Stimulated activated CD4-positive, alpha-beta T cell treated with anti-CD3 and anti-CD28 coated beads, Interleukin-15, amount 100 ng/mL, for 1 hour (primary cell): ENCODE measurements around the gene XCL2.
A peak's percentile ranks its signal among the peaks of the same experiment; 100 is the strongest.
"Not testable (repeated sequence)": the region's sequence is repeated elsewhere in the genome, so short reads cannot be mapped to it uniquely, and the experiment has no call there.

Experiments
- DNase-seq, 2 donors: peaks; one replicate each; pipeline ENCODE4 v3.0.0-alpha.2; 2020; ENCODE audit warnings: low read depth in 1 of 2, low spot score in 1 of 2

XCL2 gene

GRCh38 chr1:168560370-168560769 is 16.6 kb upstream of the XCL2 start:
- DNase-seq: no peak

DNA sequence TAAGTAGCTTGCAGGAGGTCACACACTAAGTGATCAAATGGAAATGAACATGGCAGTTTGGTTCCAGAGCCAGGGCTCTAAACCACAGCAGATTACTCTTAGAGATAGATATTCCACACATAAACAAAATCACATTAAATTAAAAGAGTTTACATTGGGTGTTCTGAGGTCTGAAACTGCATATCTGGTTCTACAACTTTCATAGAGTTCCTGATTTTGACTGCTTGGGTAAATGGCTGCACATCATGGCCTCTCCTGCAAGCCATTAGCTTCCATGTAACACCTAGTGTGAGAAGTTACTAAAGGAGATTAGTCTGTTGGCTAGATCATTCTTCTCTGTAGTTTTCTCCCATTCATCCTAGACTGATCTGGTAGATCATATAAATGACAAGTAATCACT is 12.8 kb upstream of the XCL2 start:
- DNase-seq: no peak

GRCh38 chr1:168555508-168556046 is 11.8 kb upstream of the XCL2 start:
- DNase-seq: no peak

- no peak for DNase-seq
Observed at GRCh38 chr1:168554603-168555483, 11.0 kb upstream of the XCL2 start.

DNA sequence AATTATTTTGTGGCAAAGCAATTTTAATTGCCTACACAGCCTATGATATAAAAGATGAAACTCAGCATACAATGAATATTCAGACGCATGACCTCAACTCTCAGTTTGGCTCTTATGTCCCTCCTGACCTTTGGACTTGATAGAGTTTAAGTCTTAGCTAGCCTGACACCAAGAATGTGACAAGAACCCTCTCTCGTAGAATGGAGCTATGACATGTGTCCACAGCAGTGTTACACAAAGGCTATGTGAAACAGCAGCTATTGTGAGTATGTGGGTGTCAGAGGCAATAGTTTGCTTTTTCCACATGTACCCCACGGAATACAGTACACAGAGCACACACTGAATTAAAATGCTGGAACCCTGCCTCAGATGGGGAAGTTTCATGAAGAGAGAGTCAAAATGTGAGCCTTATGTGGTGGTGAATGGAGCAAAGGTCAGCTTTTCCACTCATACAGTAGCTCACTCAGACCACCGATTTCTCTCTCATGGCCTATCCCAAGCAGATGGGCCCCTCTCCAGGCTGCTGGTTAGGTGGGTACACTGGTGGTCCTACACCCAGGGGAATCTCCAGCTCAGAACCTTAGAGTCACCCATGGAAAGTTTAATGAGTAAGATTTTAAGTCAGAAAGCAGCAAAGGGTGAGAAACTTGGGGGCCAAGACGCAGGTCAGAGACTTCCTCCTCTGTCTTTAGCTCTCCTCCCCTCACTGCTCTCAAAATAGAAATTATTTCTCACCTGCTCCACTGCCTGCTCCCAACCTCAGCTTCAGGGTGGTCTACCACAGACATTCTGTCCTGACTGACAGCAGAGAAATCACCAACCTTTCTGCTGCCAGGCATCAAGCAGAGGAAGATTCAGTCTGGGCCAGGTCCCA is 10.1 kb upstream of the XCL2 start:
- no peak for DNase-seq

DNA sequence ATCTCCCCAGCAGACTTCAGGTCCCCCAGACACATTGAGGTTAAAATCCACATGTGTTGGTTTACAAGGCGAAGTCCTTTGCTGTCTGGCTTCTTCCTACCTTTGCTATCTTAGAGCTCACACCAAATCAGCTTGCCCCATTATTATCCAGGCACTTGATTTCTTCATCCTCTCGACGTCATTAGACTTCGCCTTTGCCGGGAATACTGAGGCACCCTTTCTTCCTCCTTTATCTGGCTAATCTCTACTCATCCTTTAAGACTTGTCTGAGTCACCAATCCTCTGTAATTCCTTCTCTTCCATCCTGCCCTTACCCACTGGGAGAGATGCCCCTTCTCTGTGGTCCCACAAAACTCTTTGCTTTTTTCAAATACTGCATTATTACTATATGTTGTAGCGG is 9.2 kb upstream of the XCL2 start:
- no peak for DNase-seq

- DNase-seq: no peak
Observed at GRCh38 chr1:168551688-168552087, 7.9 kb upstream of the XCL2 start.

DNA sequence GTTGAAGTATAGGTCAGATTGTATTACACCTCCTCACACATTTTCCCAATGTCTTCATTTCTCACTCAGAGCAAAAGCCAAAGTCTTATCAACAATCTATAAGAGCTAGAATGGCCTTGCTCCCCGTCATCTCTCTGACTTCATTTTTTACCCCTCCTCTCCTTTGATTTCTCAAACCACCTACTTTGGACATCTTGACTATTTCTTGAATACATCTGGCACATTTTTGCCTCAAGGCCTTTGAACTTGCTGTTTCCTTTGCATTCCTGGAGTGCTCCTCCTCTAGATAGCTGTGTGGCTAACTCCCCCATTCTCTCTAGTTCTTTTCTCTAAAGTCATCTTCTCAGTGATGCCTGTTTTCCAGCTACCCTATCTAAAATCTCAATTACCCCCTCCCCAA is 7.2 kb upstream of the XCL2 start:
- DNase-seq: no peak

GRCh38 chr1:168546553-168546895 is 2.7 kb upstream of the XCL2 start:
- DNase-seq: not testable (repeated sequence)

- not testable (repeated sequence) for DNase-seq
Observed at GRCh38 chr1:168545678-168546552, 2.1 kb upstream of the XCL2 start.

- not testable (repeated sequence) for DNase-seq
Observed at GRCh38 chr1:168542978-168543377, 819 bp downstream of the XCL2 start.

- not testable (repeated sequence) for DNase-seq
Observed at GRCh38 chr1:168540798-168541197, 3.0 kb downstream of the XCL2 start.

- no peak for DNase-seq
Observed at GRCh38 chr1:168535536-168535935, 8.3 kb downstream of the XCL2 start.

- DNase-seq: no peak
Observed at GRCh38 chr1:168531615-168532345, 12.0 kb downstream of the XCL2 start.

DNA sequence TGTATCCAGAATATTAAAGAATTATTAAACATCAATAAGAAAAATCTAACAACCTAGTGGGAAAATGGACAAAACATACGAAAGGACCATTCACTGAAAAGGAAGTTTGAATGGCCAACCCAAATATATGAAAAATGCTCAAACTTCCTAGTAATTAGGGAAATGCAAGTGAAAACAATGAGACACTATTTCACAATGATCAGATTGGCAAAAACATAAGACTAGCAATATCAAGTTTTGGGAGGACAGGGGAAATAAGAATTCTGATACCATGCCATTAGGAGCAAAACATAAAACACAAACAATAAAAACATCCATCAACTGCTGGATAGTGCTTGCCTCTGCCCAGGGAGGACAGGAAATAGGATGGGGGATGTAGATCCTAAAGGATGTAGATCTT is 14.3 kb downstream of the XCL2 start:
- DNase-seq: no peak

- DNase-seq: no peak
Observed at GRCh38 chr1:168521401-168522000, 22.3 kb downstream of the XCL2 start.

GRCh38 chr1:168520832-168521231 is 23.0 kb downstream of the XCL2 start:
- DNase-seq: no peak

DNA sequence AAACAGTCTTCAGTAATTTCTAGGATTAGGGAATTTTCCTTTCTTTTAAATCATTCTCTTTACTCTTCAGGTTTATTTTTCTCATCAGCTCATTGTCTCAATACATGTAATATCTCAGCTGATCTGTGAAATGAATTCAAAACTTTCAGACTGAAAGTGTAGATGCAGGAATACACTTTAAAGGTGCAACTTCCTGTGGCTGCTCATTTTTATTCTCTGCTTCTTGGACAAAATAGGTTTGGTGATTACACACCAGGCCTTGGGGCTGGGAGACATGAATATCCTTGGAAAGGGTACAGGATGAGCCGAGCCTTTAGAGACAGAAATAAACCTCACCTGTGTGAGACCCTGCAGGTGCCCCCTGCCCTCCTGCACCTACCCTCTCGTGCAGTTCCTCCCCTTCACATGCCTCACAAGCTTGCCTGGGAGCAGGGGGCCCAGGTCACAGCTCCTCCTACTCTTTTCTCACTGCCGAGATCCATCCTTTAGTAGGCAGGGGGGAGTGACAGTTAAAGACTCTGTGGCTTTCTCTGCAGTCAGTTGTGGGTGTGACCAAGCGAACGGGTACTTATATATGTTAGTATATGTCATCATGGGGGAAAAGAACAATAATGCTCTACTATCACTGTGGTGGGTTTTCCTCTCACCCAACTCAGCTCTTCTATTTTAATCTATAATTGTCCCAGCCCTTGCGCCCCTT is 23.6 kb downstream of the XCL2 start:
- DNase-seq: peak in 1 of 2 donors; percentile 8

DNA sequence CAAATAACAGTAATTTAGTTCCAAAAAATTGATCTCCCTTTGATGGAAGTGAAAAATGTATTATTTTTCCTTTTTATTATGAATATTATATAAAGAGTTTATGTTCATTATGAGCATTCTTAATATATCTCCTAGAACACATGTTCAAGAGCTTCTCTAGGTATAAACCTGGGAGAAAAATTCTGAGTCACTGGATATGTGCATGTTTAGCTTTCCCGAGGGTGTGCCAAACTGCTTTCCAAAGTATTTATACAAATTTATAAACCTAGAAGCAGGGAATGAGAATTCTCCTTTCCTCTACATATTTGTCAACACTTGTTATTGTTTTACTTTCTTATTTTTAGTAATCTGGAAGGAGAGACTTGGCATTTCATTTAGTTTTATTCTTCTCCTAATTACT is 25.0 kb downstream of the XCL2 start:
- DNase-seq: no peak
